B cell (primary cell): ENCODE results near the gene RPL28.

Source experiments
- CTCF ChIP-seq: fragments of 200-600 bp; IDR thresholded peaks from one replicate; pipeline ENCODE4 v1.8.0; 2022; ENCODE audit warnings: antibody characterized with exemption, mild to moderate bottlenecking
- EZH2 ChIP-seq: IDR thresholded peaks from 2 replicates; pipeline ENCODE4 v1.6.1; 2012; ENCODE audit warnings: borderline replicate concordance, low read depth, mild to moderate bottlenecking, moderate library complexity, low read length; ENCODE audit not compliant: insufficient read depth, poor library complexity, severe bottlenecking

- TF ChIP-seq CTCF = no peak
- no peak for TF ChIP-seq EZH2
These were observed 15.3 kb upstream of the RPL28 start, which contains the start of gene IL11 for GRCh38 chr19:55370305-55370988.
